Gastrocnemius medialis (tissue), 4 donors: ENCODE measurements around the gene OXNAD1. TPM values are rescaled to one million over a fixed set of nuclear protein-coding genes. Genes with fewer than 3 reads are reported as not detected.

Experiments used
- ATAC-seq, 2 donors: fragments of 150-250 bp; one replicate each; pipeline ENCODE4 v1.9.1; 2016
- DNase-seq, 2 donors: peaks; one replicate each; pipeline ENCODE4 v3.0.0-alpha.2; 2019
- H3K27ac ChIP-seq, 4 donors: fragments of 200-600 bp; sonication (generic); 1 replicate in 1 of 4; 2 replicates in 3 of 4; pipeline ENCODE4 v1.5.1; 2016 to 2018; ENCODE audit warnings: mild to moderate bottlenecking in 2 of 4, moderate library complexity in 1 of 4
- H3K27me3 ChIP-seq, 3 donors: fragments of 200-600 bp; sonication (generic) in 2 of 3; 1 replicate in 1 of 3; 2 replicates in 2 of 3; pipeline versions ENCODE4 v1.5.1 to v1.6.0; 2016 to 2019; ENCODE audit warnings: mild to moderate bottlenecking in 1 of 3, moderate library complexity in 1 of 3
- H3K36me3 ChIP-seq, 2 donors: fragments of 200-600 bp; sonication (generic) in 1 of 2; one replicate each; pipeline ENCODE4 v1.5.1; 2017 to 2018
- H3K4me1 ChIP-seq, 2 donors: fragments of 200-600 bp; sonication (generic) in 1 of 2; one replicate each; pipeline ENCODE4 v1.5.1; 2016 to 2017; ENCODE audit warnings: mild to moderate bottlenecking in 2 of 2
- H3K4me3 ChIP-seq, 4 donors: fragments of 200-600 bp; sonication (generic) in 3 of 4; 1 replicate in 1 of 4; 2 replicates in 3 of 4; pipeline ENCODE4 v1.5.1; 2016 to 2019; ENCODE audit warnings: mild to moderate bottlenecking in 2 of 4
- H3K9me3 ChIP-seq, 3 donors: fragments of 200-600 bp; sonication (generic) in 2 of 3; 1 replicate in 1 of 3; 2 replicates in 2 of 3; pipeline ENCODE4 v1.5.1; 2016 to 2019
- CTCF ChIP-seq, 5 experiments: fragments of 450-650 bp in 3 of 5; fragments of 200-600 bp in 2 of 5; sonication (generic) in 2 of 5; IDR thresholded peaks in 4 of 5; conservative IDR thresholded peaks in 1 of 5; 1 replicate in 4 of 5; 2 replicates in 1 of 5; pipeline ENCODE4 v1.5.1; 2016 to 2019; ENCODE audit warnings: antibody characterized with exemption in 5 of 5, mild to moderate bottlenecking in 3 of 5, moderate library complexity in 3 of 5
- POLR2A ChIP-seq, 2 donors: fragments of 450-650 bp; IDR thresholded peaks; one replicate each; pipeline ENCODE4 v1.6.1; 2017; ENCODE audit warnings: antibody characterized with exemption in 2 of 2, mild to moderate bottlenecking in 2 of 2, moderate library complexity in 2 of 2
- in situ Hi-C, 4 donors: fragments of 200-750 bp; cut with MboI; loops; one replicate each; pipeline versions ENCODE4 v1.15.0 to v1.8.0; 2017; ENCODE audit warnings: low sequenced_read_pairs in 4 of 4
- intact Hi-C: fragments of 100-400 bp; cut with DNase I; formaldehyde crosslinking; loops from one replicate; pipeline ENCODE4 v1.15.1; 2023; ENCODE audit warnings: low total_unique reads
- total RNA-seq, 4 donors: library from RNA; depleted of rRNA; stranded (reverse); fragments of >200 nt; gene quantifications; one replicate each; pipeline versions ENCODE4 v1.1.0 to v1.2.3, GENCODE V29; 2016

Gene OXNAD1
- total RNA-seq, 4 donors from 2014 or later: 12.3 to 28.6 (median 17.1) TPM

GRCh38 chr3:16222547-16222946 lies 42.5 kb upstream of the OXNAD1 start:
- intact Hi-C loops (no loop called here), in situ Hi-C loops (no loop called here)
- TF ChIP-seq CTCF (IDR thresholded peaks at IDR 0.05 in 4 of 5, conservative IDR thresholded peaks at IDR 0.05 in 1 of 5) (no peak), POLR2A (IDR thresholded peaks at IDR 0.05) (no peak)
- Histone ChIP-seq H3K36me3 (peaks cover 0 to 36% of the 10 kb centered on the region in 2 donors), H3K4me3 (no peak overlapping the region), H3K9me3 (no peaks in the 10 kb centered on the region), H3K27ac (no peak overlapping the region), H3K4me1 (no peaks in the 10 kb centered on the region), H3K27me3 (no peaks in the 10 kb centered on the region)
- DNase-seq (no peak), ATAC-seq (no peak)

GRCh38 chr3:16224325-16224724 lies 40.7 kb upstream of the OXNAD1 start:
- H3K4me3 ChIP-seq: no peak overlapping the region
- no peak overlapping the region for H3K27ac ChIP-seq
- H3K36me3 ChIP-seq: peaks cover 0 to 34% of the 10 kb centered on the region in 2 donors
- TF ChIP-seq POLR2A (IDR thresholded peaks at IDR 0.05): no peak
- no peak for TF ChIP-seq CTCF (IDR thresholded peaks at IDR 0.05 in 4 of 5, conservative IDR thresholded peaks at IDR 0.05 in 1 of 5)
- H3K4me1 ChIP-seq: no peaks in the 10 kb centered on the region
- in situ Hi-C loops: no loop called here
- no peaks in the 10 kb centered on the region for H3K27me3 ChIP-seq
- ATAC-seq: no peak
- DNase-seq: no peak
- H3K9me3 ChIP-seq: no peaks in the 10 kb centered on the region
- intact Hi-C loops: no loop called here

GRCh38 chr3:16227566-16227965 lies 37.4 kb upstream of the OXNAD1 start:
- in situ Hi-C loops: loop anchor here in 2 of 4 donors (25.0 kb wide), 2 partner anchors 415 to 590 kb away; no protein-coding TSS in a partner anchor
- peaks cover 0 to 3% of the 10 kb centered on the region in 2 donors for H3K36me3 ChIP-seq
- no peaks in the 10 kb centered on the region for H3K9me3 ChIP-seq
- TF ChIP-seq POLR2A (IDR thresholded peaks at IDR 0.05): no peak
- no peak for TF ChIP-seq CTCF (IDR thresholded peaks at IDR 0.05 in 4 of 5, conservative IDR thresholded peaks at IDR 0.05 in 1 of 5)
- H3K27me3 ChIP-seq: no peaks in the 10 kb centered on the region
- H3K4me3 ChIP-seq: no peak overlapping the region
- ATAC-seq (no peak), DNase-seq (no peak)
- H3K27ac ChIP-seq: no peak overlapping the region
- intact Hi-C loops: no loop called here
- H3K4me1 ChIP-seq: no peaks in the 10 kb centered on the region

GRCh38 chr3:16229681-16230080 lies 35.3 kb upstream of the OXNAD1 start:
- no peaks in the 10 kb centered on the region for H3K27me3 ChIP-seq
- in situ Hi-C loops: loop anchor here in 2 of 4 donors (25.0 kb wide), 2 partner anchors 417 to 592 kb away; no protein-coding TSS in a partner anchor
- no peak overlapping the region for H3K27ac ChIP-seq
- no peaks in the 10 kb centered on the region for H3K36me3 ChIP-seq
- H3K9me3 ChIP-seq: no peaks in the 10 kb centered on the region
- H3K4me3 ChIP-seq: no peak overlapping the region
- DNase-seq: no peak
- ATAC-seq: no peak
- TF ChIP-seq POLR2A (IDR thresholded peaks at IDR 0.05) (no peak), CTCF (IDR thresholded peaks at IDR 0.05 in 4 of 5, conservative IDR thresholded peaks at IDR 0.05 in 1 of 5) (no peak)
- no peaks in the 10 kb centered on the region for H3K4me1 ChIP-seq
- intact Hi-C loops: loop anchor here (2.0 kb wide), 1 partner anchor 13 kb away; no protein-coding TSS in a partner anchor

GRCh38 chr3:16231983-16232382 lies 33.0 kb upstream of the OXNAD1 start:
- no peaks in the 10 kb centered on the region for H3K4me1 ChIP-seq
- no peak overlapping the region for H3K27ac ChIP-seq
- DNase-seq (no peak), ATAC-seq (no peak)
- intact Hi-C loops: loop anchor here (2.0 kb wide), 1 partner anchor 15 kb away; no protein-coding TSS in a partner anchor
- TF ChIP-seq CTCF (IDR thresholded peaks at IDR 0.05 in 4 of 5, conservative IDR thresholded peaks at IDR 0.05 in 1 of 5) (no peak), POLR2A (IDR thresholded peaks at IDR 0.05) (no peak)
- in situ Hi-C loops: loop anchor here in 2 of 4 donors (25.0 kb wide), 2 partner anchors 420 to 595 kb away; no protein-coding TSS in a partner anchor
- H3K4me3 ChIP-seq: no peak overlapping the region
- H3K36me3 ChIP-seq: no peaks in the 10 kb centered on the region
- H3K27me3 ChIP-seq: no peaks in the 10 kb centered on the region
- H3K9me3 ChIP-seq: no peaks in the 10 kb centered on the region
